ENCODE data around the gene TMEM131L.
"Not testable (repeated sequence)": the region's sequence is repeated elsewhere in the genome, so short reads cannot be mapped to it uniquely, and the experiment has no call there.

TMEM131L gene

DNA sequence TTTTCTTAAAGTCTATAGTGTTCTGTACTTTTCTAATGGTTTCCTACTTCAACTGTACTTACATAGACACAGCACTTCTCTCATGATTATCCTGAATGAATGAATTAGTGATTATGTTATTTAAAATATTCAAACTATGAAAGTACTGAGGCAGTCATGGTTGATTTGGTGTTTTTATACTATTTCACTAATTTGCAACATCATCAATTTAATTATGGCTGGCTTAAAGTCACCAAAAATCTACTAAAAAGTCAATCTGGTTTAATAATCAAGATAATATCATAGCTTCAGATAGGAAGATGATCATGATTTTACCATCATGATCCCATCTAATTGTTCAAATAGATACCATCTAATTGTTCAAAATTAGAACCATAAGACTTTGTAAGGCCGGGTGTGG, 16.8 kb upstream of the TMEM131L start:
- DNase-seq (ENCODE audit: low spot score), result no peak

DNA sequence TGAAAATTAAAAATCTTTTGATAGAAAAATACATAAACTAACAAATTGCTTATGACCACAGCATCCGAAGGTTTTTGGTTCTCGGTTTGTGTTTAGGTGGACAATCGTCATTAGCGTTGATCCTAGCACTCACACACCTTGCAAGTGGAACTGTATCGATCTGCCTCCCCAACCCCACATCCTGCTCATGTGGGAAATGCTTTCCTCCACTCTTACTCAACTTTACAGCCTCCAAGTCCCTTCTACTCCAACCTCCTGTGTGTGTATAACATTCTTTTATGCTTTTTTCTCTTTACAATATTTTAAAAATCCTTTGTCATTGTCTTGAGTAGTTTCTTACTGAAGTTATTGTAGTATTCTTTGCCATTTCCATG, 15.6 kb upstream of the TMEM131L start:
- no peak for DNase-seq (ENCODE audit: low spot score)

DNA sequence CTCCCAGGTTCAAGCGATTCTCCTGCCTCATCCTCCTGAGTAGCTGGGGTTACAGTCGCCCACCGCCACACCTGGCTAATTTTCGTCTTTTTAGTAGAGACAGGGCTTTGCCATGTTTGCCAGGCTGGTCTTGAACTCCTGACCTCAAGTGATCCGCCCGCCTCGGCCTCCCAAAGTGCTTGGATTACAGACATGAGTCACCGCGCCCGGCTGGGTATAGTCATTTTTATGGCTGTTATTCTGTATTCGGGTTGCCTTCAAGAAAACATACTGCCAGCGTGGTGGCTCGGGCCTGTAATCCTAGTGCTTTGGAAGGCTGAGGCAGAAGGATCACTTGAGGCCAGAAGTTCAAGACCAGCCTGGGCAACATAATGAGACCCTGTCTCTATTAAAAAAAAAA, 15.0 kb upstream of the TMEM131L start:
- DNase-seq (ENCODE audit: low spot score), result not testable (repeated sequence)

DNA sequence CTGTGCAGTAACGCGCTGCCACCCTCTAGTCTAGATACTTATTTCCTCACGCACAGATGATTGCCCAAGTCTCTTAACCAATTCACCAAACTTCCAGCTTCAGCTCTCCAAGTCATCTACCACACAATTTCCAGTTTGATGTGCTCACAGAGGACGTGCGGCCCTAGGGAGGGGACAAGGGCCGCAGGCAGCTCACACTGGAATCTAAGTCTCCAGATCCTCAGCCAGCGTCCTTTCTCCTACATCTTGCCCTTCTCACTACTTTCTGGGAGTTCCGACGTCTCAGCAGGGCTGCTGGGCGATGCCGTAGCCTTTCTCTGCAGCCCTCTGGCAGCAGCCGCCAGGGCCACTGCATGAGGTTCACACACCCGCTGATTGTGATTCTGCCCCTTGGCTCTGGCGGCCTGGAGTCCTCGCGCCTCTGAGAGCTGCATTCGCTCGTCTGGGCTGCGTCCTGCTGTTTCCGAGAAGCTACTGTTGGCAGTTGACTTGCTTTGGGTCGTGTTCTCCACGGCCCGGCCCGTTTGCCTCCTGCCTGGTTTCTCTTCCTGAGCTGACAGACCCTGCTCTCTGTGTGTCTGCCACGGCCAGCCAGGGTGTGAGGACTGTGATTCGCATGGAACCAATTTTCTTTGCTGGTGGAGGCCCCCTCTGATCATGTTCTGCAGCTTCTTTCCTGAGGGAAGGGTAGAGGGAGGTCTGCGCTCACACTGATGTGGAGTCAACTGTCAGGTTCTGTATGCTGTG, 14.1 kb upstream of the TMEM131L start:
- DNase-seq (ENCODE audit: low spot score), result no peak

DNA sequence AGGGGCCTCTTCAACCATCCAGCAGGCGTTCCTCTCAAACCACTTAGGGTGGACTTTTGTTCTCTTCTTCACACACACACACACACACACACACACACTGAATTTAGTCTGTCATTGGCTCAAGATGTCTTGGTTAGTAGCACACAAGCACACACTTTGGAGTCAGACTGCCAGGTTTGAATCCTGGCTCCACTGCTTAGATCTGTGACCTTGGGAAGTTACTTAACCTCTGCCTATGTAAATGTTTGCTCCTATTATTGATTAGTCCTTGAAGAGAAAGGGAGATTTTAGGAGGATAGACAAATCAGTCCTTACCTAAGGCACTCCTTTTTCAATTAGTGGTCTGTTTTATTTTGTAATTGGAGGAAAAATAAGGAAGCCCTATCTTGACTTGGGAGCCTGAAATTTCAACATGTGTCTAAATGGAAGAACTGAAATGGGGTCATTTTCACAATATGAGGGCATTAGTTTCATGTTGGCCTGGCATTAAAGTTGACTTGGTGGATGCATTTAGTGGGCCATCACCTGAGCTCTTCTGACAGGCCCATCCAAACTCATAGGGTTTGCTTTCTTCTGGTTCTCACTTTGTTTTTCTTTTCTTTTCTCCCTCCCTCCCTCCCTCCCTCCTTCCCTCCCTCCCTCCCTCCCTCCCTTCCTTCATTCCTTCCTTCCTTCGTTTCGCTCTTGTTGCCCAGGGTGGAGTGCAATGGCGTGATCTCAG, 13.3 kb upstream of the TMEM131L start:
- no peak for DNase-seq (ENCODE audit: low spot score)

DNA sequence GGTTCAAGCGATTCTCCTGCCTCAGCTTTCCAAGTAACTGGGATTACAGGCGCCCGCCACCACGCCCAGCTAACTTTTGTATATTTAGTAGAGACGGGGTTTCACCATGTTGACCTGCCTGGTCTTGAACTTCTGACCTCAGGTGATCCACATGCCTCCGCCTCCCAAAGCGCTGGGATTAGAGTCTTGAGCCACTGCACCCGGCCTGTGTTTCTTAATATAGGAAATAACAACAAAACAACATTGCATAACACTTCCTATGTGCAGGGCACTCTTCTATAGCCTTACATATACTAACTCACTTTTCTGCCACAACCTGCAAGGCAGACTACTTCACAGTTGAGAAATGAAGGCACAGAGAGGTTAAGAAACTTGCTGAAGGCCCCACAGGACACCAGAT, 12.8 kb upstream of the TMEM131L start:
- DNase-seq (ENCODE audit: low spot score), result no peak

DNA sequence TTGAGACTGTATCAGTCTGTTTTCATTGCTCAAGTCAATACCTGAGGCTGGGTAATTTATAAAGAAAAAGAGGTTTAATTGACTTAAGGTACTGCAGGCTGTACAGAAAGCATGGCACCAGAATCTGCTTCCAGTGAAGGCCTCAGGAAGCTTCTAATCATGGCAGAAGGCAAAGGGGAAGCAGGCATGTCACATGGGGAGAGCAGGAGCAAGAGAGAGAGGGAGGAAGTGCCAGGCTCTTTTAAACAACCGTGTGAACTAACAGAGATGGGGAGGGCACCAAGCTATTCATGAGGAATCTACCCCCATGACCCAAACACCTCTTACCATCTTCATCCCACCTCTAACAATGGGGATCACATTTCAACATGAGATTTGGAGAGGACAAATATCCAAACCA, 7.2 kb upstream of the TMEM131L start:
- no peak for DNase-seq (ENCODE audit: low spot score)

DNA sequence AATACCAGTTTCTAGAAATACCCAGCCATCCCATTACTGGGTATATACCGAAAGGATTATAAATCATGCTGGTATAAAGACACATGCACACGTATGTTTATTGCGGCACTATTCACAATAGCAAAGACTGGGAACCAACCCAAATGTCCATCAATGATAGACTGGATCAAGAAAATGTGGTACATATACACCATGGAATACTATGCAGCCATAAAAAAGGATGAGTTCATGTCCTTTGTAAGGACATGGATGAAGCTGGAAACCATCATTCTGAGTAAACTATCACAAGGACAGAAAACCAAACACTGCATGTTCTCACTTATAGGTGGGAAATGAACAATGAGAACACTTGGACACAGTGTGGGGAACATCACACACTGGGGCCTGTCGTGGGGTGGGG, 4.6 kb upstream of the TMEM131L start:
- DNase-seq (ENCODE audit: low spot score), result not testable (repeated sequence)

DNA sequence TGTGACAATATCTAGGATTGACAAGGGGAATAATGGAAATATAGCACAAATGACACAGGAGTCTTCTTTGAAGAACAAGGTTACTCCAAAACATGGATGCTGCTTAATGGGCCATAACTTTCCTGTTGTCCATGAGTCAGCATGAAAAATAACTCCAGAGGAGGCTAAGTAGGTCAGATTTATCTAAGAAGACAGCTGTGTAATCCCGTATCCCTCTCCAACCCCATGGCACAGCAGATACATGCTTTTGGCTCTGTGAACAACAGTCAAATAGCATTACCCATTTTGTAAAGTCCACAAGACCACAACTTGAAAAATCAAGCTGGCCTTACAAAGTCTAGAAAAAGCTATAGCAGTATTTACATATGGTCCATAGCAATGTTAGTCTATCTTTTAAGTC, 2.1 kb upstream of the TMEM131L start:
- DNase-seq (ENCODE audit: low spot score), result no peak

DNA sequence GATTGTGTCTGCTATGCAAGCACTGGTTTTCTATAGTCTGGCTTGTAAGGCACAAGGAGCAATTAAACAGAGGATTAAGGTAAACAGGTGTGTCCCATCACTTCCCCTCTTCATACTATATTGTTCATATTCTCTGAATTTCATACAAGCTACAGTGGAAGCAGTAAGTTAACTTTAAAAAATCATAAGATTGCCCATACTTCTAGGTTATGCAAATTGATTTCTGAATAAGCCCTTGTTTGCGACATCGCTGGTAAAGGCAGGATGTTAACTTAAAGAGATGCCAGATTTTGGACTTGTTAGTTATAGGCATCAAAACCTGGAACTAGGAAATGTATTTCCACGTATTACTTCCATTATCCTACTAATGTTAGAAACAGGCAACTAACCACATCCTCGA, 1.0 kb upstream of the TMEM131L start:
- DNase-seq (ENCODE audit: low spot score), result no peak

DNA sequence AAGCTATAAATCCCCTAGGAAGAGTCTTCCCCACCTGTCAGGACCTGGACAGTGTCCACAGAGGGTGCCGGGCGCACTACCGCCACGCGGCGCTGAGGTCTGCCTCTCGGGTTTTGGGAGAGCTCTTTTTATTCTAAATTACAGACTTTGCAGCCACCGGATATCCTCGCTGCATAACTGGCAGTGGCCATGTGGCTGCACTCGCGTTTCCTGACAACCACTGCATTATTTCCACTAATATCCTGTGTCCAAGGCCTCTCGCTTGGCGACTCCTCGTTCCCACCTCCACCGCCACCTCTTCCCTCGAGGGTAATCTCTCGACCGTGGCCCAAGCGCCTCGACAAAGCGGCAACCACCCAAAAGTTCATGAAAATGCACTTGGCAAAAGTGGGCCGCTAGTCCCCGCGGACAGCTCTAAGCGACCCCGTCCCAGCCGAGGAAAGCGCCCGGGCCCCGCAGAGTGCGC, 512 bp upstream of the TMEM131L start:
- no peak for DNase-seq (ENCODE audit: low spot score)

DNA sequence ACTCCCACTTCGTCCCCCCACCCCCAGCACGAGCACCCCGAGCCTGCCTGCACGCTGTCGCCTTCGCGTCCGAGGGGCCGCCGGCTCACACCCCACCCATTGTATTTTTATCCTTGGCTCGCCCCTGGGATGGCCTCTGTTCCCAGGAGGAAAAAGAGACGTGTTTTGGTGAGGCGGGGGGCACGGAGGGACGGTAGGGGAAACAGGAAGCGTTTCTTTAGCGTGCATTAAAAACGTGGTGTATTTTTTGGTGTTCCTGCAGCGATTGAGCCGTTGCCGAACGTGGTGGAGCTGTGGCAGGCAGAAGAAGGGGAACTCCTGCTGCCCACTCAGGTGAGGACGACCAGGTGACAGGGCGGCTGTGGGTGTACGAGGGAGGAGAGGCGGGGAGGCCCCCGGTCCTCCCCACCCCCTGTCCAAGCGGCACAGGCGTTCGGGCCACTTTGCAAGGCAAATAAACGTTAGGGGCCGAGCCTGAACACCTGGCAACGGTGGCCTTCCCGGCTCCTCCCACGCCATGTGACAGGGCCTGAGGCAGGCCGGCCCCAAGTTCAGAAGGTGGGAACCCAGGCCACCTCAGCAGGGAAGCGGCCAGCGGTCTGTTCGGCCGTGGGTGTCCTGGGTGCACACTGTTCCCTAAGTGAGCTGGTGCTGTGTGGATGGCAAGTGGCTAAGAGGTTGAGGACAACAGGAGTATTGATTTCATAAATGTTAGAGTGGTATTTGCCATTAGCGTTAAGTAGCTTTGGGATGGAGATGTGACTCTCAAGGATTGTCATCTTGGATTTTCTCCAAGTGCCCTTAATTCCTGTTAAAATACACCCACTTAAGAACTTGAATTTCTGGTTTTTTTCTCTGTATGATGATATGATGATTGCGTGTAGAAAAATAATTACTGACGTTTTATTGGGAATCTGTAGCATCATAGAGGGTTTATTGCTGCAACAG, 1.1 kb downstream of the TMEM131L start:
- DNase-seq (ENCODE audit: low spot score), result no peak

DNA sequence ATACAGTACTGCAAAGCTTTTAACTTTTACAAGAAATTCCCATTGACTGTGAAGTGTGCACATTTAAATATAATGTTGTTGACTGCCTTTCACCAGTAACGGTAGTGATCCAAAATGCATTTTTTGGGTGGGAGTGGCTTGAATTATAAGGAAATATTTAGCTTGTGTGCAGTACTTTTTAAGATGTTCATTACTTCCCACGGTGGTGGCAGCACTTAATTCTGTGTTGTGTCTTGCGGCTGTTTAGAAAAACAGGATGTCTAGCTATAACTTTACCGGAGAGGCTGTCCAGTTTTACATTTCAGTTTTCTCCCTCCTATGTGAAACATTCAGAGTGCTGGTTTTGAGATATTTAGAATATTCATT, 1.7 kb downstream of the TMEM131L start:
- no peak for DNase-seq (ENCODE audit: low spot score)

DNA sequence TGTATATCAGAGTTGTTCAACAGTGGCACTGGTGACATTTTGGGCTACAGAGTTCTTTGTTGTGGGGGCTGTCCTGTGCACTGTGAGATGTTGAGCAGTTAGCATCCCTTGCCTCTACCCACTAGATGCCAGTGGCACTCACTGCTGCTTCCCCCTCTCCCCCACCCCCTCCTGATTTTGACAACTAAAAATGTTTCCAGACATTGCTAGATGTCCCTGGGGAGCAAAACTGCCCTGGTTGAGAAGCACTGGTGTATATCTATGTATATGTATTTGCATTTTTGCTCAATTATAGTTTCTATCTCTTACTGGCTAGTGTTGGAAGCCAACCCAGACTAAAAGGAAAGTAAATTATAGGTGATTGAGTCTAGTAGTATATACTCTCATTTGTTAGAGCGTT, 2.4 kb downstream of the TMEM131L start:
- DNase-seq (ENCODE audit: low spot score), result no peak

DNA sequence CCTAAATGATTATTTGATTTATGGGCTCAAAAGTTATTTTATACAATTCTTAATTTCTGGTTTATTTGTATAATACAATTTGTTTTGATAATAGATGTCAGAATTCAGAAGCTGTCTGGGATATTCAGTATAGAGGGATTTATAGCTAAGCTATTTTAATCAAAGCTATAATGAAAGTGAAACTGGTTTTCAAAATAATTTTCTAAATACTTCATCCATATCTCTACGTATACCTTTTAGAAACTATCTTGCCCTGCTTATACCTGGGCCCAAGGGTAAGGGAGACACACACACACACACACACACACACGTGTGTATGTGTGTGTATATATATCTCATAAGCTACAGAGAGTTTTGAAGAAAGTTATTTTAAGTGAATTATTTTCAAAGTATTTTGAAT, 2.9 kb downstream of the TMEM131L start:
- DNase-seq (ENCODE audit: low spot score), result no peak

DNA sequence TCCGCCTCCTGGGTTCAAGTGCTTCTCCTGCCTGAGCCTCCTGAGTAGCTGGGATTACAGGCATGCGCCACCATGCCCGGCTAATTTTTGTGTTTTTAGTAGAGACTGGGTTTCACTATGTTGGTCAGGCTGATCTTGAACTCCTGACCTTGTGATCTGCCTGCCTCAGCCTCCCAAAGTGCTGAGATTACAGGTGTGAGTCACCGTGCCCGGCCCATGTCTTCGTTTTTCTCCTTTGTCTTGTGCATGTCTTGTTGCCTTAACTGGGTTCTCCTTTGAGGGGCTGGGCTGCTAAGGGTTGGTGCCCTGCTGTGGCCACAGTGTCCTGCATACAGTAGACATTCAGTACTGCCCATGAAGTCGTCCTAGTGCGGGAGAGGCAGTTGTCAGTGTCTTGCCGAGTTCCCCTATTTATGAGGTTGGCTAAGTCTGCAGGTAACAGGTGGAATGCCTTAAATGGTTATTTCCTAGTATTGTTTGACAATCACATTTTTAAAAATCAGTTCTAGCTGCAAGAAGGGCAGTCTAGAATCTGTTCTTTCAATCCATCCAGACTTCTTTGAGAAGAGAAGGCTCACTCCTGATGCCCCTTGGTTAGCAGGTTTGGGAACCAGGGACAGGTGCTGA, 5.0 kb downstream of the TMEM131L start:
- DNase-seq (ENCODE audit: low spot score), result not testable (repeated sequence)

DNA sequence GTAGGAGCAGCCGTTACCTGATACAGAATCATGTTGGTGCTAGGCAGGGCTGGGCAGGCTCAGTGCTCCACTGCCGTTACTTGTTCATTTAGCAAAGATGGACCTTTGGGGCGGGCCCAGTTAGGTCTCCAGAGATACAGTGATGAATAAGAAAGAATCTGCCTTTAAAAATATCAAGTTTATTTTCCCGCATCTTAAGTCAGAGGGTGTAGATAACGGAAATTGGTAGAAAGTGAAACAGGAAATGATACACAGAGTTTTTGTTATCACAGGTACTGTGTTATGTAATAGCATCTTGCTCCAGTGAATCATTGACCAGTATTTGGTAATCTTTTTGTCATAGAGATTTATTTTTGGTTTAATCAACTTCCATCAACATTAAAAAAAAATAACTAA, 5.5 kb downstream of the TMEM131L start:
- DNase-seq (ENCODE audit: low spot score), result no peak

DNA sequence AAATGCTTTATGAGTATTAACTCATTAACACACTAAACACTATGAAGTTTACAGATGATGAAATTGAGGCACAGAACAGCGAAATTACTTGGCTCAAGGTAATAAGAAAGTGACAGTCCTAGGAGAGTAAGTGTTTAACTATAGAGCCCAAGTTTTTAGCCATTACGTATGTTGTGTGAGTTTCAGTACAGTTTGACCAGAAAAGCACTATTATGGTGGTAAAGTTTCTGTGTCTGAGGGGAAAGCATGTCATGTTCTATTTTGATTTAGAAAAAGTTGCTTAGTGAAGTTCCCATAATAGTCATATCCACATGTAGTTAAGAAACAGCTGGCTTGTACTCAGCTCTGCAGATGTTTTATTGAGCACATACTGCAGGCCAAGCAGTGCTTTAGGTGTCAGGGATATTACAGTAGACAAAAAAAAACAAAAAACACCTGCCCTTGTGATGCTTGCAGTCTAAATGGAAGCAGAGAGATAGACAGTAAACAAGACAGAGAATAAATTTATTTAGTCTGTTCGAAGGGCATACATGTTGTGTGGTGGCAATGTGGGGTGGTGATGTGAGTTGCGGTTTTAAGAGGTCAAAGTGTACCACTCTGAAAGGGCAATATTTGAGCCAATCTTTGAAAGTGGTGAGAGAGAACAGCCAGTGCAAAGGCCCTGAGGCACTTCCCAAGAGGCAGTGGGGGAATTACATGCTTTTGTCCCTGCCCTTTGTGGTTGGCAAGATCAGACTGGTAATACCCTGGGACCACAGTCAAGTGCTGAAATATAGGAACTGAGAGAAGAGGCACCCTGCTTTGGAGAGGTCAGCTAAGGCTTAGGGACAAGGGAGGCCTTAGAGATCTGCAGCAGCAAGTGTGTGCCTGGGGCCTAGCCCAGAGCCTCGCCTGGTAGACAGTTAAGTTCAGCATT, 6.2 kb downstream of the TMEM131L start:
- DNase-seq (ENCODE audit: low spot score), result no peak

DNA sequence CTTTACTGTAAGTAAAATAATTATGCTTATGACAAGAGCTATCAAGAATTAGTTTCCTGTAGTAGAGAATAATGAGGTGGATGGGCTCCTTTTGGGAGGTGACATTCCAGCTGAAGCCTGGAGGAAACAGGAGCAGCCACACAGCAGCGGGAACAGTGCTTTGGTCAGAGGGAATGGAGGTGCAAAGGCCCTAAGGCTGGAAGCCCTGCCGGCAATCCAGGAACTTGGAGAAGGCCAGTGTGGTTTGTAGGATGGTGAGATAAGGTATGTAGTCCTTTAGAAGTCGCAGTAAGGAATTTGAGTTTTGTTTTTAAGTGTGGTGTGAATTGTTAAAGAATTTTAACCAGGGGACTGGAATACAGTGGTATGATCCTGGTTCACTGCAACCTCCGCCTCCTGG, 8.1 kb downstream of the TMEM131L start:
- no peak for DNase-seq (ENCODE audit: low spot score)

DNA sequence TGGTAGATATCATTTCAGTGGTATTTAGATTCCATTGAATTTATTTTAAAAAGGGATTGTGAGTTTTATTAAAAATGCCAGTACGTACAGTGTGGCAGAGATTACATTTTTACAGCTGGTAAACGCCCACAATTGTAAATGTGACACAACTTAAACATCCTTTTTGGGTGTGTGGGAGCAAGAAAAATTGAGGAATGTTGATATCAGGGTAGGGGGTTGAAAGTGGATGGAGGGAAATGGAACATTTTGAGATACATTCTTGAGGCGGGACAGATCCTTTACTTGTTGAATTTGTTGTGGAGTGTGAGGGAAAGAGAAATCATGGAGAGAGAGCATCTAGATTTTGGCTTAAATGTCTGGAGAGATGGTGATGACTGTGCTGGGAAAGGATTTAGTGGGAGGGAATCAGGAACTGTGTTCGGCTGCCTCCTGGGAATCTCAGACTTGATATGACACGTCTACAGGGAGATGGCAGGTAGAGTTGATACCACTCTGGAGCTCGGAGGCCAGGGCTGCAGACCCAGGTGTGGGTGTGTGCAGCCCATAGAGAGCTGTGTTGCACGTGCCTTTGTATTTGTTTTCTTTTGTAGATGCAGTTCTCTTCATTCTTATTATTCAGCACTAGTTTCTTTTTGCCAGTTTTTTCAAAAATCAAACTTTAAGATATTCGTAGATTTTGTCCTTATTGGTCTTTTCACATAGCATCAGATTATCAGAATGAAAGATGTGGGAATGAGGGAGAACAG, 10.8 kb downstream of the TMEM131L start:
- no peak for DNase-seq (ENCODE audit: low spot score)

Measured in left forelimb (tissue), 1 donor.